H1 (cell line): ENCODE measurements around the gene RAB31. TPM values are rescaled to one million over a fixed set of nuclear protein-coding genes. Genes with fewer than 3 reads are reported as not detected.

ENCODE experiments used
- CTCF ChIA-PET: fragments of 300-600 bp; sonication (Branson Sonifier 250); formaldehyde crosslinking; loops from one replicate; lab custom pipeline; 2021; ENCODE audit not compliant: partially characterized antibody; lab: Charles Lee
- POLR2A ChIA-PET: fragments of 300-600 bp; sonication (Branson Sonifier 250); formaldehyde crosslinking; loops from one replicate; lab custom pipeline; 2021; ENCODE audit warnings: inconsistent platforms; ENCODE audit not compliant: partially characterized antibody; lab: Charles Lee
- DNase-seq, 2 experiments: peaks; one replicate each; pipeline versions ENCODE4 v3.0.0 to v3.0.0-alpha.2; 2010 to 2022; ENCODE audit warnings: low spot score in 2 of 2, low read depth in 1 of 2, mixed read lengths in 1 of 2
- FAIRE-seq: peaks from 2 replicates; lab custom pipeline; 2011; peaks lifted over from hg19 to GRCh38; lab: Jason Lieb, UNC
- H2AFZ ChIP-seq: 2 replicates; pipeline ENCODE4 v1.8.1; 2012; ENCODE audit warnings: low read length, inconsistent platforms
- H2AK5ac ChIP-seq: 2 replicates; pipeline ENCODE4 v1.6.1; 2013; ENCODE audit warnings: low read depth, low read length
- H2BK120ac ChIP-seq: replicated peaks from 2 replicates; pipeline ENCODE3; 2013; ENCODE audit warnings: low read depth, low read length, inconsistent platforms
- H2BK12ac ChIP-seq: 2 replicates; pipeline ENCODE4 v1.6.1; 2013; ENCODE audit warnings: low read depth, low read length
- H2BK15ac ChIP-seq: 2 replicates; pipeline ENCODE4 v1.6.1; 2013; ENCODE audit warnings: low read length
- H2BK20ac ChIP-seq: 2 replicates; pipeline ENCODE4 v1.6.1; 2013; ENCODE audit warnings: low read length
- H2BK5ac ChIP-seq: 2 replicates; pipeline ENCODE4 v1.6.1; 2013; ENCODE audit warnings: low read depth, low read length
- H3K14ac ChIP-seq: 2 replicates; pipeline ENCODE4 v1.6.1; 2013; ENCODE audit warnings: inconsistent platforms; ENCODE audit not compliant: insufficient read length
- H3K18ac ChIP-seq: 2 replicates; pipeline ENCODE4 v1.6.1; 2013; ENCODE audit warnings: low read length; ENCODE audit errors: extremely low read depth
- H3K23ac ChIP-seq: 2 replicates; pipeline ENCODE4 v1.6.1; 2013; ENCODE audit warnings: inconsistent platforms; ENCODE audit not compliant: insufficient read length
- H3K23me2 ChIP-seq: 2 replicates; pipeline ENCODE4 v1.6.1; 2013; ENCODE audit warnings: low read depth, low read length
- H3K27ac ChIP-seq: 2 replicates; pipeline ENCODE4 v1.6.1; 2011; ENCODE audit warnings: low read depth, low read length, inconsistent platforms
- H3K27me3 ChIP-seq, 4 experiments: replicated peaks in 1 of 4; 1 replicate in 1 of 4; 2 replicates in 3 of 4; pipeline versions ENCODE4 v1.6.1 to v1.8.1; 2011 to 2013; ENCODE audit warnings: low read length in 3 of 4, mild to moderate bottlenecking in 3 of 4, inconsistent platforms in 2 of 4, mixed read lengths in 2 of 4, moderate library complexity in 1 of 4; ENCODE audit not compliant: control insufficient read depth in 3 of 4, insufficient read depth in 3 of 4; ENCODE audit errors: extremely low read depth in 1 of 4
- H3K36me3 ChIP-seq, 4 experiments: 2 replicates each; pipeline versions ENCODE4 v1.6.1 to v1.8.1; 2011 to 2013; ENCODE audit warnings: mild to moderate bottlenecking in 4 of 4, low read length in 3 of 4, moderate library complexity in 2 of 4, control low read depth in 1 of 4, inconsistent platforms in 1 of 4; ENCODE audit not compliant: insufficient read depth in 4 of 4, control insufficient read depth in 2 of 4
- H3K4ac ChIP-seq: replicated peaks from 2 replicates; pipeline ENCODE3; 2013; ENCODE audit warnings: low read length, low read depth, mixed read lengths, inconsistent platforms; ENCODE audit not compliant: insufficient read length
- H3K4me1 ChIP-seq, 4 experiments: replicated peaks in 1 of 4; 1 replicate in 1 of 4; 2 replicates in 3 of 4; pipeline versions ENCODE4 v1.6.1 to v1.8.1; 2011 to 2013; ENCODE audit warnings: low read length in 3 of 4, inconsistent platforms in 2 of 4, mixed read lengths in 1 of 4; ENCODE audit not compliant: insufficient read depth in 4 of 4, control insufficient read depth in 3 of 4
- H3K4me2 ChIP-seq, 2 experiments: 2 replicates each; pipeline versions ENCODE4 v1.6.1 to v1.8.1; 2011 to 2013; ENCODE audit warnings: low read depth in 2 of 2, low read length in 2 of 2, control low read depth in 1 of 2, inconsistent platforms in 1 of 2, mild to moderate bottlenecking in 1 of 2; ENCODE audit not compliant: insufficient read depth in 1 of 2
- H3K4me3 ChIP-seq, 4 experiments: fragments of 200-600, 300-600 bp in 1 of 4; sonication (generic), shearing (Covaris generic), sonication (Bioruptor Twin) in 1 of 4; 2 replicates each; pipeline versions ENCODE4 v1.5.1 to v1.8.1; 2011 to 2016; ENCODE audit warnings: low read length in 4 of 4, low read depth in 3 of 4, control low read depth in 2 of 4, inconsistent platforms in 2 of 4, mild to moderate bottlenecking in 2 of 4, mixed read lengths in 1 of 4, moderate library complexity in 1 of 4; ENCODE audit not compliant: insufficient read depth in 2 of 4; ENCODE audit errors: extremely low read depth in 1 of 4
- H3K56ac ChIP-seq: replicated peaks from 2 replicates; pipeline ENCODE3; 2013; ENCODE audit warnings: low read depth, mild to moderate bottlenecking, mixed read lengths, low read length, inconsistent platforms; ENCODE audit not compliant: insufficient read length
- H3K79me1 ChIP-seq: 2 replicates; pipeline ENCODE4 v1.6.1; 2013; ENCODE audit warnings: low read depth, low read length, control low read depth
- H3K79me2 ChIP-seq, 2 experiments: 2 replicates each; pipeline versions ENCODE4 v1.6.1 to v1.8.1; 2012 to 2013; ENCODE audit warnings: low read length in 2 of 2, mild to moderate bottlenecking in 2 of 2, inconsistent platforms in 1 of 2; ENCODE audit not compliant: insufficient read depth in 2 of 2, control insufficient read depth in 1 of 2
- H3K9ac ChIP-seq, 4 experiments: replicated peaks in 1 of 4; 1 replicate in 1 of 4; 2 replicates in 3 of 4; pipeline versions ENCODE4 v1.6.1 to v1.8.1; 2011 to 2013; ENCODE audit warnings: low read depth in 3 of 4, low read length in 3 of 4, control low read depth in 2 of 4, mild to moderate bottlenecking in 2 of 4, moderate library complexity in 2 of 4, inconsistent platforms in 1 of 4; ENCODE audit errors: extremely low read depth in 1 of 4
- H3K9me3 ChIP-seq, 2 experiments: 2 replicates each; pipeline versions ENCODE4 v1.6.1 to v1.8.1; 2012 to 2013; ENCODE audit warnings: mild to moderate bottlenecking in 2 of 2, moderate library complexity in 2 of 2, control low read depth in 1 of 2, inconsistent platforms in 1 of 2, low read depth in 1 of 2, low read length in 1 of 2, mixed read lengths in 1 of 2; ENCODE audit not compliant: insufficient read depth in 2 of 2
- H4K20me1 ChIP-seq, 2 experiments: replicated peaks in 1 of 2; 2 replicates each; pipeline versions ENCODE3 to v1.8.1; 2011 to 2013; ENCODE audit warnings: inconsistent platforms in 2 of 2, low read length in 2 of 2, mild to moderate bottlenecking in 1 of 2; ENCODE audit not compliant: insufficient read depth in 2 of 2, control insufficient read depth in 1 of 2
- H4K5ac ChIP-seq: 2 replicates; pipeline ENCODE4 v1.6.1; 2013; ENCODE audit warnings: low read length, low read depth, mixed read lengths, inconsistent platforms; ENCODE audit not compliant: insufficient read length
- H4K8ac ChIP-seq: 2 replicates; pipeline ENCODE4 v1.8.0; 2013; ENCODE audit warnings: mild to moderate bottlenecking, moderate library complexity, low read length, inconsistent platforms; ENCODE audit not compliant: insufficient read depth; ENCODE audit errors: extremely low read depth
- H4K91ac ChIP-seq: replicated peaks from 2 replicates; pipeline ENCODE3; 2013; ENCODE audit warnings: low read length, mixed read lengths, inconsistent platforms; ENCODE audit not compliant: insufficient read length
- CBX8 ChIP-seq: fragments of 300-800, 300-1000 bp; sonication (generic); IDR thresholded peaks from 2 replicates; pipeline ENCODE4 v1.7.1; 2016; ENCODE audit warnings: low read depth, low read length, borderline replicate concordance
- GABPA ChIP-seq: IDR thresholded peaks from 2 replicates; pipeline ENCODE4 v1.6.1; 2011; ENCODE audit warnings: mild to moderate bottlenecking, low read length, moderate library complexity, borderline replicate concordance; ENCODE audit not compliant: insufficient read depth
- NANOG ChIP-seq: IDR thresholded peaks from 2 replicates; pipeline ENCODE4 v1.6.1; 2011; ENCODE audit warnings: low read length, low read depth, mild to moderate bottlenecking, inconsistent platforms; ENCODE audit not compliant: insufficient read depth, poor library complexity, severe bottlenecking
- SAP30 ChIP-seq: fragments of 300-600 bp; sonication (generic); IDR thresholded peaks from 2 replicates; pipeline ENCODE4 v1.7.1; 2012; ENCODE audit warnings: low read length, moderate library complexity, mild to moderate bottlenecking, inconsistent platforms; ENCODE audit not compliant: insufficient read depth, insufficient replicate concordance
- SP2 ChIP-seq: IDR thresholded peaks from 2 replicates; pipeline ENCODE4 v1.6.1; 2012; ENCODE audit warnings: mild to moderate bottlenecking, low read length, inconsistent platforms
- TAF1 ChIP-seq: IDR thresholded peaks from 2 replicates; pipeline ENCODE4 v1.6.1; 2011; ENCODE audit warnings: mild to moderate bottlenecking, low read depth, low read length
- YY1 ChIP-seq: IDR thresholded peaks from 2 replicates; pipeline ENCODE4 v1.6.1; 2011; ENCODE audit warnings: low read depth, mild to moderate bottlenecking, low read length
- WGBS, 2 experiments: shearing (Covaris generic) in 1 of 2; methylation state at CpG; one replicate each; pipeline versions ENCODE4 v1.1.6 to v1.1.7; 2013 to 2015; ENCODE audit warnings: low lambda C conversion rate in 2 of 2, mixed read lengths in 2 of 2, inconsistent platforms in 1 of 2, low coverage in 1 of 2, missing lambda C conversion rate in 1 of 2; ENCODE audit not compliant: insufficient replicate concordance in 2 of 2, insufficient coverage in 1 of 2, insufficient read length in 1 of 2; ENCODE audit errors: extremely low coverage in 1 of 2, missing lambda C conversion rate in 1 of 2; 5-methylcytosine and 5-hydroxymethylcytosine counted together
- polyA plus RNA-seq, 7 experiments: library from polyadenylated mRNA; depleted of rRNA in 3 of 7; stranded (reverse) in 5 of 7; unstranded in 2 of 7; fragments of >200 nt in 5 of 7; fragments of 200-250 nt in 2 of 7; gene quantifications; 1 replicate in 5 of 7; 2 replicates in 1 of 7; 4 replicates in 1 of 7; pipeline versions ENCODE4 v1.2.1 to v1.2.3, GENCODE V29; 2011 to 2013; ENCODE audit warnings: missing spikeins in 2 of 7, mixed read lengths in 2 of 7
- total RNA-seq: library from RNA; stranded (reverse); fragmentation: NEBNext Ultra II Directional; extraction: Animal tissue kit (Norgen Biotek cat#: 25700); gene quantifications from 2 replicates; pipeline ENCODE4 v1.2.1, GENCODE V29; 2021
- TF ChIP-seq, protein P1 (sequence below): IDR thresholded peaks from 2 replicates; pipeline ENCODE4 v1.6.1; 2011; ENCODE audit warnings: low read depth, mild to moderate bottlenecking, low read length; ENCODE audit not compliant: insufficient read depth

Gene RAB31
- total and polyA plus RNA-seq, 2 of the 8 experiments (the other 6 are each of a cell fraction or from before 2014, with no cell fraction given) = 15.2 to 40.9 TPM

DNA sequence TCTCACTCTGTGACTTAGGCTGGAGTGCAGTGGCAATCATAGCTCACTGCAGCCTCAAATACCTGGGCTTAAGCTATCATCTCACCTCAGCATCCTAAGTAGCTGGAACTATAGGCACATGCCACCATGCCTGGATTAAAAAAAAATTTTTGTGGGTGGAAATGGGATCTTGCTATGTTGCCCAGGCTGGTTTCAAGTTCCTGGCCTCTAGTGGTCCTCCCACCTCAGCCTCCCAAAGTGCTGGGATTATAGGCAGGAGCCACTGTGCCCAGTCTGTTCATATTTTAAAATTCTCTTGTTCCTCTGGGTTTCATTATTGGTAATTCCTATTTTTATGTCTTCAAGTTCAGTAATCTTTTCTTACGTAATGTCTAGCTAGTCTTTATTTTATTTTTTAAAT lies 25.5 kb upstream of the RAB31 start:
- H2BK120ac ChIP-seq = no peak overlapping the region
- no peak for DNase-seq
- ChIA-PET CTCF (interaction anchor here (0.8 to 3.1 kb wide), 3 partner anchors 40 to 72 kb away, joined by 3 to 9 read pairs (median 4); no protein-coding TSS in a partner anchor), POLR2A (no interaction called here)
- no peak overlapping the region for H2AK5ac ChIP-seq
- no peak overlapping the region for H4K91ac ChIP-seq
- FAIRE-seq = no peak
- no peak overlapping the region for H4K5ac ChIP-seq
- H3K27ac ChIP-seq = no peak overlapping the region
- H3K27me3 ChIP-seq = no peaks in the 10 kb centered on the region
- no peak overlapping the region for H3K4me2 ChIP-seq
- H2BK15ac ChIP-seq = no peak overlapping the region
- H3K79me1 ChIP-seq = no peaks in the 10 kb centered on the region
- H3K4ac ChIP-seq = no peak overlapping the region
- no peak overlapping the region for H4K8ac ChIP-seq
- peaks cover 0 to 6% (median 0%) of the 10 kb centered on the region in 4 experiments; a peak in 1 of 7 replicates for H3K4me1 ChIP-seq
- 89% methylated on average over 1 of the region's 1 CpG; no CpG with 5 or more reads in 1 of the 2 experiments for WGBS, 2 experiments
- no peak overlapping the region for H3K18ac ChIP-seq
- no peaks in the 10 kb centered on the region for H3K36me3 ChIP-seq
- H2BK12ac ChIP-seq = no peak overlapping the region
- no peak overlapping the region for H2BK5ac ChIP-seq
- no peaks in the 10 kb centered on the region for H3K23me2 ChIP-seq
- H2BK20ac ChIP-seq = no peak overlapping the region
- no peak overlapping the region for H3K56ac ChIP-seq
- no peak overlapping the region for H3K14ac ChIP-seq
- H3K9ac ChIP-seq = no peak overlapping the region
- H2AFZ ChIP-seq = no peak overlapping the region
- no peaks in the 10 kb centered on the region for H3K79me2 ChIP-seq
- no peaks in the 10 kb centered on the region for H3K9me3 ChIP-seq
- no peak overlapping the region for H3K23ac ChIP-seq
- H3K4me3 ChIP-seq = no peak overlapping the region
- H4K20me1 ChIP-seq = no peaks in the 10 kb centered on the region
- TF ChIP-seq GABPA (no peak), SAP30 (no peak), SP2 (no peak), CBX8 (no peak), NANOG (no peak), TAF1 (no peak), YY1 (no peak)
- TF ChIP-seq, protein P1, sequence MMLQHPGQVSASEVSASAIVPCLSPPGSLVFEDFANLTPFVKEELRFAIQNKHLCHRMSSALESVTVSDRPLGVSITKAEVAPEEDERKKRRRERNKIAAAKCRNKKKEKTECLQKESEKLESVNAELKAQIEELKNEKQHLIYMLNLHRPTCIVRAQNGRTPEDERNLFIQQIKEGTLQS = no peak
